ENCODE results near the gene BRWD1.

Gene BRWD1

DNA sequence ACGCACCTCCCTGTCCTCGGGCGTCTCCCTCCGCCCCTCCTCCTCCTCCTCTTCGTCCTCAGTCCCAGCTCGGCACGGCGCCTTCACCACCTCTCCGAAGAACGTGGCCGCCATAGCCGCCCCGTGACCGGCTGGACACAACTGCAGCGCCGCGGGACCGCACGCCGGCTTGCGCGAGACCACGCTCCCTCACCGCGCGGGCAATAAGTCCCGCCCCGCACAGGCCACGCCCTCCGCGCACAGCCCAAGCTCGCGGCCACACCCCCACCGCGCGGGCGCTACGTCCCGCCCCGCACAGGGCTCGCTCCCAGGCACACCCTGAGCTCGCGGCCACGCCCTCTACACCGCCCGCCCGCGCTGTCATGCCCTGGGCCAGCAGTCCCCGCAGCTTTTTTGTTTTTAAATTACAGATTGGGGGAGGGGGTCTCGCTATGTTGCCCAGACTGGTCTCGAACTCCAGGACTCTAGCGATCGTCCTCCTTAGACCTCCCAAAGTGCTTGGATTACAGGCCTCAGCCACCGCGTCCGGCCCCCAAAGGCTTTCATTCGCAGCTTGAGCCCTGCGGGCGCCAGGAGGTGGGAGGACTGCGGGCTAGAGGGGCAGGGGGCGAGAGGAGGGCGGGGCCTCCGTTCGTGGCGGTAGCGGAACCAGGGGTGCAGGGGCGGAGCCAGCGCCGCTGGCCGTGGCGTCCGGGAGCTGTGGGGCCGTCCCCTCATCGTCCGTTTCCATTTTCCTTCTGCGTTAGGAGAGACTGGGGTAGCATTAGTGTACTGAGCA lies 130.0 kb downstream of the BRWD1 start, which contains the start of gene PSMG1:
Gene PSMG1 (minus strand): TSS at position 180 of the 778 bp plus-strand sequence. CDS start 66 bp downstream, at position 114.
- DNase-seq (ENCODE audit: low read depth) = peak; percentile 97
- TF ChIP-seq, protein P1, sequence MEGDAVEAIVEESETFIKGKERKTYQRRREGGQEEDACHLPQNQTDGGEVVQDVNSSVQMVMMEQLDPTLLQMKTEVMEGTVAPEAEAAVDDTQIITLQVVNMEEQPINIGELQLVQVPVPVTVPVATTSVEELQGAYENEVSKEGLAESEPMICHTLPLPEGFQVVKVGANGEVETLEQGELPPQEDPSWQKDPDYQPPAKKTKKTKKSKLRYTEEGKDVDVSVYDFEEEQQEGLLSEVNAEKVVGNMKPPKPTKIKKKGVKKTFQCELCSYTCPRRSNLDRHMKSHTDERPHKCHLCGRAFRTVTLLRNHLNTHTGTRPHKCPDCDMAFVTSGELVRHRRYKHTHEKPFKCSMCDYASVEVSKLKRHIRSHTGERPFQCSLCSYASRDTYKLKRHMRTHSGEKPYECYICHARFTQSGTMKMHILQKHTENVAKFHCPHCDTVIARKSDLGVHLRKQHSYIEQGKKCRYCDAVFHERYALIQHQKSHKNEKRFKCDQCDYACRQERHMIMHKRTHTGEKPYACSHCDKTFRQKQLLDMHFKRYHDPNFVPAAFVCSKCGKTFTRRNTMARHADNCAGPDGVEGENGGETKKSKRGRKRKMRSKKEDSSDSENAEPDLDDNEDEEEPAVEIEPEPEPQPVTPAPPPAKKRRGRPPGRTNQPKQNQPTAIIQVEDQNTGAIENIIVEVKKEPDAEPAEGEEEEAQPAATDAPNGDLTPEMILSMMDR (conservative IDR thresholded peaks at IDR 0.05; ENCODE audit: low read depth, low read length) = no peak
- H3K4me3 ChIP-seq (ENCODE audit: low read depth, low read length) = peak within 1 kb of the TSS; percentile 93

DNA sequence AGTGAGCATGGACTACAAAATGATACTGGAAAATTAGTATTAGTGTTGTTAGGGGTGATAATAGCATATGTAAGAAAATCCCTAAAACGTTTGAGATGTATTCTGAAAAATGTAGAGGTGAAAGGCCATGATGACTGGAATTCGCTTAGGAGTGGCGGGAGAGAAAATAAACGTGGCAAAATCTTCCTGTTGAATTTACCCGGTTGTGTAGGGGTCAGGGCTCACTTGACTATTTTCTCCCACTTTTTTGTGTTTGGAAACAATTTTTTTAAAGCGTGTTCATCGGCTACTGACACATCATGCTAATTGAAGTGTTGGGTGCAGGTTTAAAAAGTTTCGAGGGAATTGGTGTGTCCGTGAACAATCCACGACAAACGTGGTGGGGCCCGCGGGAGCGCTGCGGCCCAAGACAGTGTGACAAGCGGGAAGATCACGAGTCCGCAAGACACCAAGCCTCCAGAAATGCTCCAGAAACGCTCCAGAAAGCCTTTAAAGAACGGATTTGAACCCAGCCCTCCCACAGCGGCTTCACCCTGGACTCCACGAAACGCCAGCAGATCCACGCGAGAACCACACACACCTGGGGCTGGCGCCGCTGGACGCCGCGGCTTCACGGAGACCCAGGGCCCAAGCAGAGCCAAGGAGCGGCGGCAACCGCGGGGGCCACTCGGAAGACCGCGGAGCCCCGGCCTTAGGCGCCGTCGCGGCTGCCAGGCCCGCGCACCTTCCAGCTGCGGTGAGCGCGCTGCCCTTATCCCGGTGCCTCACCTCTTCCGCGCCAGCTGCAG lies 130.8 kb downstream of the BRWD1 start:
- TF ChIP-seq, protein P1 (conservative IDR thresholded peaks at IDR 0.05; ENCODE audit: low read depth, low read length) = no peak
- DNase-seq (ENCODE audit: low read depth) = peak; percentile 35
- H3K4me3 ChIP-seq (ENCODE audit: low read depth, low read length) = peak overlapping the region; percentile 93

DNA sequence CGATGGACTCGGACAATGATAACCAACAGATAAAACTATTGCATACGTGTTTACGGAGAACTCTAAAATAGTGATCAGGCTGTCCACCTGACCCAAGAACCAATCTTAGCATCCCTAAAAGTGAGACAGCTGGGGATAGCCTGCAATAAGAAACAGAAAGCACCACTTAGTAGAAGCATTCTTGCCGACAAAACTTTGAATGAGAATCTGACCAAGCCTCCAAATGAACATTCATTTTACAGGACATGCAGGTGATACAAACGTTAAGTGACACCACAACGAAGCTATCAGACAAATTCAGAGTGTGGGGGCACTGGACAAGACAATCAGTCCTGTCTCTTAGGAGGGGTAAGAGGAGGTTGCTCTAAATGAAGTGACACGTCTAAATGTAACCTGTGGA lies 131.4 kb downstream of the BRWD1 start:
- DNase-seq (ENCODE audit: low read depth) = peak; percentile 21
- peak overlapping the region; percentile 93 for H3K4me3 ChIP-seq (ENCODE audit: low read depth, low read length)
- TF ChIP-seq, protein P1 (conservative IDR thresholded peaks at IDR 0.05; ENCODE audit: low read depth, low read length) = no peak

DNA sequence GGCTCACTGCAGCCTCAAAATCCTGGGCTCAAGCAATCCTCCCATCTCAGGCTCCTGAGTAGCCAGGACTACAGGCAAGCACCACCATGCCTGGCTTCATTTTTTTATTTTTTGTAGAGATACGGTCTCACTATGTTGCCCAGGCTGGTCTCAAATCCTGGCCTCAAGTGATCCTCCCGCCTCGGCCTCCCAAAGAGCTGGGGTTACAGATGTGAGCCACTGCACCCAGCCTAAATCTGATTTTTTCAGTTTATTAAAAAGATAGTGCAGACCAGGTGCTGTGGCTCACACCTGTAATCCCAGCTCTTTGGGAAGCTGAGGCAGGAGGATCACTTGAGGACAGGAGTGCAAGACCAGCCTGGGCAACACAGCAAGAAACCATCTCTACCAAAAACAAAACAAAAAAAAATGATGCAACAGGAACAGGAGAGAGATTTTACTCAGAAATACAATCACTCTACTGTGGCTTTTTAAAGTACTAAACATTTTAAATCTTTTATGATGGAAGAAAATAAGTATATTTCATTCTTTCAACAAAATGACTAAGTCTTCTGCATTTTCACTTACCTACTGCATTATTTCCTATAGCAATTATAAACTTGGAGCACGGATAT lies 132.1 kb downstream of the BRWD1 start:
- H3K4me3 ChIP-seq (ENCODE audit: low read depth, low read length) = no peak overlapping the region
- no peak for DNase-seq (ENCODE audit: low read depth)
- TF ChIP-seq, protein P1 (conservative IDR thresholded peaks at IDR 0.05; ENCODE audit: low read depth, low read length) = no peak

DNA sequence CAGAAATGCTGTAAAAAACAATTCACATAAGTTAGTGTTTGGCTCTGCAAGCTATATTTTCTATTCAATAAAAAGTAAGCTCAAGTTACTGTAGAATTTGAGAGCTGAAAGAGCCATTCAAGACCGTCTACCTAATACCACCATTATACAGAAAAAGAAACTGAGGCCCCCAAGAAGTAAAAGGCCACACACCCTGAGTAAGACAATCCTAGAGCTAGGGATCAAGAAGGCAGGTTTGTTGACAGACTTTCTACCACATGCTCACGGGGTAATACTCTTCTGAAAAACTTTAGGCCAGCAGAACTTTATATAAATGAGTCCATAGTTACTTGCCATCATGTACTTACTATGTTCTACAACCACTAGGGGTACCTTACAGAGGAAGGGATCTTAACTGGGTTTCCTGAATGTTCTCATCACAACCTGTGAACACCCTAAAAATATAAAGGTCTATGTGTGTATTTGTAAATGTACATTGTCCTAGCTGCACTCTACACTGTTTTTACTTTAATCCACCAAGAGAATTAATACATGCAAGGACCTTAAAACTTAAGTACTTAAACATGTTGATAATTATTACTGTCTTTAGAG lies 132.9 kb downstream of the BRWD1 start:
- no peak overlapping the region for H3K4me3 ChIP-seq (ENCODE audit: low read depth, low read length)
- DNase-seq (ENCODE audit: low read depth) = peak; percentile 36
- TF ChIP-seq, protein P1 (conservative IDR thresholded peaks at IDR 0.05; ENCODE audit: low read depth, low read length) = peak; percentile 38

DNA sequence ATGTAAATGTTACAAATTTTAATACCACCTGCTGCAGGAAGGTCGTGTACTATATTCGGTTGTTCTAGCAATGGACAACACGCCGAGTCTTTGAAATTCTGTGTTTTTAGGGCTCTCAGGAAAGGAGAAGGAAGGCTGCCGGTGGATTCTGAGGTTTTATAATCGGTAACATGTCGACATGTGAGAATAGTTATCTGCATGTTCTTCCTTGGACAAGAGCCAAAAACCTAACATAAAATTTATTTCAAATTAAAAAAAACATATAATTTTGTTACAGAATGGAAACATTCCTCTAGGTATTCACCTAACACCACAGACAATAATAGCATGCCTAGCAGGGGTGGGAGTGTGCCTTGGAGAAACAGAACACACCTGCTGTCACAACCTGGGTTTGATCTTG lies 135.0 kb downstream of the BRWD1 start:
- no peak for DNase-seq (ENCODE audit: low read depth)
- TF ChIP-seq, protein P1 (conservative IDR thresholded peaks at IDR 0.05; ENCODE audit: low read depth, low read length) = no peak

More for the DNA sequence above, 135.0 kb downstream of the BRWD1 start:
- H3K4me3 ChIP-seq (ENCODE audit: low read depth, low read length) = no peak overlapping the region

All from choroid plexus epithelial cell (primary cell).